Stomach (tissue), 4 donors: Measurements from ENCODE around the gene TNFRSF1A.

ENCODE experiments used
- POLR2A ChIP-seq, 4 donors: fragments of 450-650 bp; IDR thresholded peaks; one replicate each; pipeline ENCODE4 v1.6.1; 2016; ENCODE audit warnings: antibody characterized with exemption in 4 of 4, control low read depth in 2 of 4, mild to moderate bottlenecking in 1 of 4, moderate library complexity in 1 of 4
- POLR2AphosphoS5 ChIP-seq, 3 donors: sonication (generic); formaldehyde crosslinking; IDR thresholded peaks; one replicate each; pipeline ENCODE4 v1.6.1; 2016; ENCODE audit warnings: antibody characterized with exemption in 3 of 3
- TF ChIP-seq, protein P1 (sequence below), 7 experiments: fragments of 450-650 bp in 4 of 7; fragments of 200-600 bp in 3 of 7; sonication (generic) in 3 of 7; IDR thresholded peaks; one replicate each; pipeline ENCODE4 v1.5.1; 2016 to 2019; ENCODE audit warnings: antibody characterized with exemption in 7 of 7, control low read depth in 2 of 7, mild to moderate bottlenecking in 1 of 7

DNA sequence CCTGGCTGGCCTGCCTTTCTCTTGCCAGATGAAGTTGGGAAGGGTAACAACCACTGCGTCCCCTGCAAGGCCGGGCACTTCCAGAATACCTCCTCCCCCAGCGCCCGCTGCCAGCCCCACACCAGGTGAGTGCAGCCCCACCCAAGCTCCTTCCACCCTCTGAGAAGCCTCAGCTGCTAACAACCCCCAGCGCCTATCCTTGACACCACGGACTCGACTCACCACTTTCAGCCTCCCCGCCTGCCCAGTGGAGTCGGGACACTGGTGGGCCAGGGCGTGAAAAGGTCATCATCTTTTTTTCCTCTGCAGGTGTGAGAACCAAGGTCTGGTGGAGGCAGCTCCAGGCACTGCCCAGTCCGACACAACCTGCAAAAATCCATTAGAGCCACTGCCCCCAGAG is 44.2 kb upstream of the TNFRSF1A start:
- TF ChIP-seq, protein P1, sequence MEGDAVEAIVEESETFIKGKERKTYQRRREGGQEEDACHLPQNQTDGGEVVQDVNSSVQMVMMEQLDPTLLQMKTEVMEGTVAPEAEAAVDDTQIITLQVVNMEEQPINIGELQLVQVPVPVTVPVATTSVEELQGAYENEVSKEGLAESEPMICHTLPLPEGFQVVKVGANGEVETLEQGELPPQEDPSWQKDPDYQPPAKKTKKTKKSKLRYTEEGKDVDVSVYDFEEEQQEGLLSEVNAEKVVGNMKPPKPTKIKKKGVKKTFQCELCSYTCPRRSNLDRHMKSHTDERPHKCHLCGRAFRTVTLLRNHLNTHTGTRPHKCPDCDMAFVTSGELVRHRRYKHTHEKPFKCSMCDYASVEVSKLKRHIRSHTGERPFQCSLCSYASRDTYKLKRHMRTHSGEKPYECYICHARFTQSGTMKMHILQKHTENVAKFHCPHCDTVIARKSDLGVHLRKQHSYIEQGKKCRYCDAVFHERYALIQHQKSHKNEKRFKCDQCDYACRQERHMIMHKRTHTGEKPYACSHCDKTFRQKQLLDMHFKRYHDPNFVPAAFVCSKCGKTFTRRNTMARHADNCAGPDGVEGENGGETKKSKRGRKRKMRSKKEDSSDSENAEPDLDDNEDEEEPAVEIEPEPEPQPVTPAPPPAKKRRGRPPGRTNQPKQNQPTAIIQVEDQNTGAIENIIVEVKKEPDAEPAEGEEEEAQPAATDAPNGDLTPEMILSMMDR (IDR thresholded peaks at IDR 0.05), result no peak
- TF ChIP-seq POLR2A (IDR thresholded peaks at IDR 0.05), result no peak
- TF ChIP-seq POLR2AphosphoS5 (IDR thresholded peaks at IDR 0.05), result no peak
